ENCODE results near the gene MAD1L1. TPM values are rescaled to one million over a fixed set of nuclear protein-coding genes. Genes with fewer than 3 reads are reported as not detected.

The MAD1L1 gene
- total and polyA plus RNA-seq, 2 of the 8 experiments (the other 6 are each of a cell fraction or from before 2014, with no cell fraction given), result 40.4 to 44.6 TPM

DNA sequence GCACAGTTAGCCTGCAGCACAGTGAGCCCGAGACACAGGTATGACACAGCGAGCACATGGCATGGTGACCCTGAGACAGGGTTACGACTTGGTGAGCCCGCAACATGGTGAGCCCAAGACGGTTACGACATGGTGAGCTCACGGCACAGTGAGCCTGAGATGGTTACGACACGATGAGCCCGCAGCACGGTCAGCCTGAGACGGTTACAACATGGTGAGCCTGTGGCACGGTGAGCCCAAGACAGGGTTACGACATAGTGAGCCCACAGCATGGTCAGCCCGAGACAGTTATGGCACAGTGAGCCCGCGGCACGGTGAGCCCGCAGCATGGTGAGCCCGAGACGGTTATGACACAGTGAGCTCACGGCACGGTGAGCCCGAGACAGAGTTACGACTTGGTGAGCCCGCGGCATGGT lies 156.1 kb downstream of the MAD1L1 start (continued):
- TF ChIP-seq SP1 (IDR thresholded peaks at IDR 0.05; ENCODE audit: low read depth, low read length) (no peak), SIRT6 (IDR thresholded peaks at IDR 0.05; ENCODE audit: low read length) (no peak)
- TF ChIP-seq, protein P1, sequence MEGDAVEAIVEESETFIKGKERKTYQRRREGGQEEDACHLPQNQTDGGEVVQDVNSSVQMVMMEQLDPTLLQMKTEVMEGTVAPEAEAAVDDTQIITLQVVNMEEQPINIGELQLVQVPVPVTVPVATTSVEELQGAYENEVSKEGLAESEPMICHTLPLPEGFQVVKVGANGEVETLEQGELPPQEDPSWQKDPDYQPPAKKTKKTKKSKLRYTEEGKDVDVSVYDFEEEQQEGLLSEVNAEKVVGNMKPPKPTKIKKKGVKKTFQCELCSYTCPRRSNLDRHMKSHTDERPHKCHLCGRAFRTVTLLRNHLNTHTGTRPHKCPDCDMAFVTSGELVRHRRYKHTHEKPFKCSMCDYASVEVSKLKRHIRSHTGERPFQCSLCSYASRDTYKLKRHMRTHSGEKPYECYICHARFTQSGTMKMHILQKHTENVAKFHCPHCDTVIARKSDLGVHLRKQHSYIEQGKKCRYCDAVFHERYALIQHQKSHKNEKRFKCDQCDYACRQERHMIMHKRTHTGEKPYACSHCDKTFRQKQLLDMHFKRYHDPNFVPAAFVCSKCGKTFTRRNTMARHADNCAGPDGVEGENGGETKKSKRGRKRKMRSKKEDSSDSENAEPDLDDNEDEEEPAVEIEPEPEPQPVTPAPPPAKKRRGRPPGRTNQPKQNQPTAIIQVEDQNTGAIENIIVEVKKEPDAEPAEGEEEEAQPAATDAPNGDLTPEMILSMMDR (IDR thresholded peaks at IDR 0.05; ENCODE audit: control extremely low read depth in 1 of 3, insufficient read depth in 1 of 3, low read depth in 1 of 3, low read length in 3 of 3), result no peak
